Fibroblast of lung (primary cell): ENCODE data around the gene TMC1. TPM values are rescaled to one million over a fixed set of nuclear protein-coding genes. Genes with fewer than 3 reads are reported as not detected.

ENCODE experiments used
- DNase-seq, 2 donors: peaks; one replicate each; pipeline versions ENCODE4 v3.0.0 to v3.0.0-alpha.2; 2010; ENCODE audit warnings: low read depth in 2 of 2
- H2AFZ ChIP-seq: 2 replicates; pipeline ENCODE4 v1.5.1; 2012; ENCODE audit warnings: low read length, control low read depth, inconsistent platforms
- H3K27ac ChIP-seq: 2 replicates; pipeline ENCODE4 v1.5.1; 2011; ENCODE audit warnings: low read length, control low read depth; ENCODE audit not compliant: insufficient read depth
- H3K27me3 ChIP-seq: 2 replicates; pipeline ENCODE4 v1.5.1; 2011; ENCODE audit warnings: mild to moderate bottlenecking, low read length; ENCODE audit not compliant: control insufficient read depth, insufficient read depth
- H3K36me3 ChIP-seq: 2 replicates; pipeline ENCODE4 v1.5.1; 2011; ENCODE audit warnings: low read length; ENCODE audit not compliant: control insufficient read depth, insufficient read depth
- H3K4me1 ChIP-seq: 2 replicates; pipeline ENCODE4 v1.5.1; 2011; ENCODE audit warnings: low read length; ENCODE audit not compliant: control insufficient read depth, insufficient read depth; ENCODE audit errors: extremely low read depth
- H3K4me2 ChIP-seq: 2 replicates; pipeline ENCODE4 v1.5.1; 2011; ENCODE audit warnings: low read length, control low read depth; ENCODE audit not compliant: insufficient read depth; ENCODE audit errors: extremely low read depth
- H3K4me3 ChIP-seq, 4 experiments: fragments of 200-600 bp in 1 of 4; sonication (generic) in 1 of 4; replicated peaks in 1 of 4; 2 replicates each; pipeline ENCODE4 v1.5.1; 2011 to 2016; ENCODE audit warnings: low read length in 4 of 4, low read depth in 3 of 4, mild to moderate bottlenecking in 3 of 4, control low read depth in 2 of 4, inconsistent platforms in 1 of 4, mixed read lengths in 1 of 4; ENCODE audit not compliant: insufficient read depth in 1 of 4; ENCODE audit errors: control extremely low read depth in 1 of 4
- H3K79me2 ChIP-seq: 2 replicates; pipeline ENCODE4 v1.5.1; 2012; ENCODE audit warnings: mild to moderate bottlenecking, low read length, inconsistent platforms; ENCODE audit not compliant: control insufficient read depth, insufficient read depth
- H3K9ac ChIP-seq: 2 replicates; pipeline ENCODE4 v1.5.1; 2011; ENCODE audit warnings: mild to moderate bottlenecking, low read length, control low read depth; ENCODE audit not compliant: insufficient read depth
- H3K9me3 ChIP-seq: 2 replicates; pipeline ENCODE4 v1.5.1; 2012; ENCODE audit warnings: low read depth, low read length; ENCODE audit not compliant: control insufficient read depth, insufficient read depth
- H4K20me1 ChIP-seq: 2 replicates; pipeline ENCODE4 v1.5.1; 2011; ENCODE audit warnings: low read length; ENCODE audit not compliant: control insufficient read depth, insufficient read depth; ENCODE audit errors: extremely low read depth
- EZH2 ChIP-seq: IDR thresholded peaks from 2 replicates; pipeline ENCODE4 v1.5.1; 2012; ENCODE audit warnings: low read length, control low read depth, mild to moderate bottlenecking; ENCODE audit errors: missing control alignments
- polyA plus RNA-seq, 2 donors: library from polyadenylated mRNA; depleted of rRNA in 1 of 2; stranded (reverse) in 1 of 2; unstranded in 1 of 2; fragments of >200 nt; gene quantifications; 2 replicates each; pipeline ENCODE4 v1.2.1, GENCODE V29; 2011 to 2012; ENCODE audit warnings: missing spikeins in 1 of 2
- total RNA-seq: library from RNA; depleted of rRNA; stranded (reverse); fragments of >200 nt; gene quantifications from 2 replicates; pipeline ENCODE4 v1.2.1, GENCODE V29; 2014
- TF ChIP-seq, protein P1 (sequence below), 2 donors: IDR thresholded peaks in 1 of 2; conservative IDR thresholded peaks in 1 of 2; 1 replicate in 1 of 2; 2 replicates in 1 of 2; pipeline ENCODE4 v1.5.1; 2011 to 2012; ENCODE audit warnings: low read length in 2 of 2, control low read depth in 1 of 2, inconsistent platforms in 1 of 2, low read depth in 1 of 2, mild to moderate bottlenecking in 1 of 2

Gene TMC1
- total and polyA plus RNA-seq, 2 donors (not counting 1 experiment from before 2014, with no cell fraction given): 0.27 to 0.33 TPM

- no peaks in the 10 kb centered on the region for H3K79me2 ChIP-seq
- no peaks in the 10 kb centered on the region for H3K27me3 ChIP-seq
- no peaks in the 10 kb centered on the region for H3K9me3 ChIP-seq
- H3K36me3 ChIP-seq: no peaks in the 10 kb centered on the region
- no peak overlapping the region for H3K9ac ChIP-seq
- no peak overlapping the region for H3K27ac ChIP-seq
- H2AFZ ChIP-seq: no peak overlapping the region
- no peaks in the 10 kb centered on the region for H4K20me1 ChIP-seq
- no peak overlapping the region for H3K4me3 ChIP-seq
- H3K4me1 ChIP-seq: no peaks in the 10 kb centered on the region
- no peak for DNase-seq
- TF ChIP-seq, protein P1, sequence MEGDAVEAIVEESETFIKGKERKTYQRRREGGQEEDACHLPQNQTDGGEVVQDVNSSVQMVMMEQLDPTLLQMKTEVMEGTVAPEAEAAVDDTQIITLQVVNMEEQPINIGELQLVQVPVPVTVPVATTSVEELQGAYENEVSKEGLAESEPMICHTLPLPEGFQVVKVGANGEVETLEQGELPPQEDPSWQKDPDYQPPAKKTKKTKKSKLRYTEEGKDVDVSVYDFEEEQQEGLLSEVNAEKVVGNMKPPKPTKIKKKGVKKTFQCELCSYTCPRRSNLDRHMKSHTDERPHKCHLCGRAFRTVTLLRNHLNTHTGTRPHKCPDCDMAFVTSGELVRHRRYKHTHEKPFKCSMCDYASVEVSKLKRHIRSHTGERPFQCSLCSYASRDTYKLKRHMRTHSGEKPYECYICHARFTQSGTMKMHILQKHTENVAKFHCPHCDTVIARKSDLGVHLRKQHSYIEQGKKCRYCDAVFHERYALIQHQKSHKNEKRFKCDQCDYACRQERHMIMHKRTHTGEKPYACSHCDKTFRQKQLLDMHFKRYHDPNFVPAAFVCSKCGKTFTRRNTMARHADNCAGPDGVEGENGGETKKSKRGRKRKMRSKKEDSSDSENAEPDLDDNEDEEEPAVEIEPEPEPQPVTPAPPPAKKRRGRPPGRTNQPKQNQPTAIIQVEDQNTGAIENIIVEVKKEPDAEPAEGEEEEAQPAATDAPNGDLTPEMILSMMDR (conservative IDR thresholded peaks at IDR 0.05 in 1 of 2, IDR thresholded peaks at IDR 0.05 in 1 of 2; ENCODE audit: low read depth in 1 of 2, low read length in 2 of 2): no peak
- TF ChIP-seq EZH2: no peak
- H3K4me2 ChIP-seq: no peak overlapping the region
These were observed 44.1 kb downstream of the TMC1 start for GRCh38 chr9:72565535-72565934.

DNA sequence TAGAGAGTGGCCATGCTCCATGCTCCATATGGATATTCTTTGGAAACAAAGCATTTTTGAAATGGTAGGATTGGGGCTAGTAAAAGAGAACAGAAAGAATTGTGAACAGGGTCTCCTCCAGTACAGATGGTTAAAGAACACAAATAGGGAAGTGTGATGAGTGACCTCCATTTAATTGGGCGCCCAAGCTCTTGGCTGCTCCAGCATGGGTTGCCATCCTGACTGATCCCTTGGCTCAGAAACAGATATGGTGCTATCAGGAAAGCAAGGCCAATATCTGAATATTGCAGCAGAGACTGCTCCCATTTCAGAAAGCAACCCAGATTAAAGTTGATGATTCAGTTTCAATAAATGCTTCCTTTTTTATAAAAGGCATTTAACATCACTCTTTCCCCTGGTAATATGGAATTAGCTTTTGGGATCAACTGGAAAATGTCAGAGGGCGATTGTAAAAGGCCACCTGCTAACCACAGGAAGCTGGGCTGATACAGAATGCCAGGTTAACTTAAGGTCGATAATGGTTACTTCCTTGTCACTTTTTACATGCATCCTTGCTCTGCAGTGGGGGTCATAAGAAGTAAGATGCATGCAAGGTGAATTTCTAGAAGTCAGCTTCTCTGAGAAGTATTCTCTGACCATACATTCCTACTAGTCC, 52.9 kb downstream of the TMC1 start:
- Histone ChIP-seq H4K20me1 (no peaks in the 10 kb centered on the region), H3K27ac (no peak overlapping the region), H3K9me3 (no peaks in the 10 kb centered on the region), H3K9ac (no peak overlapping the region), H2AFZ (no peak overlapping the region), H3K36me3 (no peaks in the 10 kb centered on the region), H3K4me1 (peaks cover 12% of the 10 kb centered on the region), H3K4me3 (no peak overlapping the region), H3K4me2 (no peak overlapping the region), H3K79me2 (no peaks in the 10 kb centered on the region), H3K27me3 (no peaks in the 10 kb centered on the region)
- no peak for TF ChIP-seq EZH2
- TF ChIP-seq, protein P1 (conservative IDR thresholded peaks at IDR 0.05 in 1 of 2, IDR thresholded peaks at IDR 0.05 in 1 of 2; ENCODE audit: low read depth in 1 of 2, low read length in 2 of 2): no peak
- no peak for DNase-seq

- no peaks in the 10 kb centered on the region for H4K20me1 ChIP-seq
- DNase-seq: no peak
- no peaks in the 10 kb centered on the region for H3K79me2 ChIP-seq
- H3K4me1 ChIP-seq: peaks cover 18% of the 10 kb centered on the region
- no peak overlapping the region for H2AFZ ChIP-seq
- H3K9ac ChIP-seq: no peak overlapping the region
- no peak overlapping the region for H3K4me3 ChIP-seq
- TF ChIP-seq EZH2: no peak
- TF ChIP-seq, protein P1 (conservative IDR thresholded peaks at IDR 0.05 in 1 of 2, IDR thresholded peaks at IDR 0.05 in 1 of 2; ENCODE audit: low read depth in 1 of 2, low read length in 2 of 2): no peak
- no peak overlapping the region for H3K4me2 ChIP-seq
- no peaks in the 10 kb centered on the region for H3K9me3 ChIP-seq
- no peaks in the 10 kb centered on the region for H3K36me3 ChIP-seq
- no peaks in the 10 kb centered on the region for H3K27me3 ChIP-seq
- H3K27ac ChIP-seq: no peak overlapping the region
These were observed 54.3 kb downstream of the TMC1 start for GRCh38 chr9:72575666-72576065.
